Coronary artery (tissue), 2 donors: ENCODE data around the gene NRK.
"Not testable (repeated sequence)": the region's sequence is repeated elsewhere in the genome, so short reads cannot be mapped to it uniquely, and the experiment has no call there.

Experiments
- DNase-seq: peaks from one replicate; pipeline ENCODE4 v3.0.0-alpha.2; 2017; ENCODE audit warnings: low spot score
- H3K27ac ChIP-seq, 2 donors: fragments of 200-600 bp; sonication (generic); one replicate each; pipeline ENCODE4 v1.5.1; 2016 to 2019
- H3K4me3 ChIP-seq: fragments of 200-600 bp; sonication (generic); 2 replicates; pipeline ENCODE4 v1.5.1; 2016; ENCODE audit warnings: mild to moderate bottlenecking, moderate library complexity
- CTCF ChIP-seq: fragments of 200-600 bp; sonication (generic); IDR thresholded peaks from one replicate; pipeline ENCODE4 v1.5.1; 2019; ENCODE audit warnings: antibody characterized with exemption

The NRK gene

DNA sequence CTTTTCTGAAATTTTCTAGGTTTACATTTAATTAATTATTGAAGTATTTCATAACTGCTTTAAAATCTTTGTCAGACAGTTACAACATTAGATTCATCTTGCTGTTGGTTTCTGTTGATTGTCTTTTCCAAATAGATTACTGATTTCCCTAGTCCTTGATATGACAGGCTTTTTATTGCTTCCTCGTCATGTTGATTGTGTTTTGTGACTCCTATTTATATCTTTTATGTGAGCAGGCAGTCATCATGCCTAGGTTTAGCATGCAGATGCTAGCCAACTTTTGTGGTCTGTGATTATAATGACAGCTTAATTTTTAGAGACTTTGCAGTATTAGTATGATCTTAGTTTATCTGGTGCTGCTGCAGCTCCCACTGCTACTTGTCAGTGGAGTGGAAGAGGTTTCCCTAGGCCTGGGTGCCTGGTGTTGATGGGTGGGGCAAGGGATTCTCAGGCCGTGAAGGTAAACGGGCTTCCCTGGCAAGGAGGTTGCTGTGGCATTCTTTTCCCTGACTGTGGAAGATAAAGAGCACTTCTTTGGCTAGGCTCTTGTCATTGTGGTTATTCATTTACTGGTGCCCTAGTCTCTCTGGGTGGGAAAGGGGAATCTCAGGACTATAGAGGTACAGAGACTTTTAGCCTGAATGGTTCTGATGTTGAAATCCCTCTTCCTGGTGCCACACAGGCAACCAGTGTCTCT is 150.5 kb downstream of the NRK start:
- Histone ChIP-seq H3K4me3 (no peak overlapping the region), H3K27ac (no peak overlapping the region)
- TF ChIP-seq CTCF, result no peak
- DNase-seq, result no peak

DNA sequence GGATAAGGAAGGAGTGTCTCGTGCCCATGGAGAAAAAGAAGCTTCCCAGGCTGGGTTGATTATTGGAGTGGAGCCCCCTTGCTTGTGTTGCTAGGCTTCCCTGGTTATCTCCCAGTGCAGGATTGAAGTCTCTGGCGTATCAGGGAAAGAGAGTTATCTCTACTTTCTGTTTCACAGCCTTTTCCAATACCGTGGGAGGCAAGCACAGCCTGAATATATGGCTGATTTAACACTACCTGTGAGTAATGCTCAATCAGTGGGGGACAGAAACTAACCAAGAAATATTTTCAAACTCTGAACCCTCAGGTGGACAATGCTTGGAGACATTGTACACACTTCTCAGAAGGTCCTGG is 151.0 kb downstream of the NRK start:
- DNase-seq, result no peak
- H3K4me3 ChIP-seq, result no peak overlapping the region
- no peak for TF ChIP-seq CTCF
- H3K27ac ChIP-seq, result no peak overlapping the region

GRCh38 chrX:105975382-105975781 is 153.0 kb downstream of the NRK start:
- TF ChIP-seq CTCF, result no peak
- DNase-seq, result no peak
- Histone ChIP-seq H3K4me3 (no peak overlapping the region), H3K27ac (no peak overlapping the region)

DNA sequence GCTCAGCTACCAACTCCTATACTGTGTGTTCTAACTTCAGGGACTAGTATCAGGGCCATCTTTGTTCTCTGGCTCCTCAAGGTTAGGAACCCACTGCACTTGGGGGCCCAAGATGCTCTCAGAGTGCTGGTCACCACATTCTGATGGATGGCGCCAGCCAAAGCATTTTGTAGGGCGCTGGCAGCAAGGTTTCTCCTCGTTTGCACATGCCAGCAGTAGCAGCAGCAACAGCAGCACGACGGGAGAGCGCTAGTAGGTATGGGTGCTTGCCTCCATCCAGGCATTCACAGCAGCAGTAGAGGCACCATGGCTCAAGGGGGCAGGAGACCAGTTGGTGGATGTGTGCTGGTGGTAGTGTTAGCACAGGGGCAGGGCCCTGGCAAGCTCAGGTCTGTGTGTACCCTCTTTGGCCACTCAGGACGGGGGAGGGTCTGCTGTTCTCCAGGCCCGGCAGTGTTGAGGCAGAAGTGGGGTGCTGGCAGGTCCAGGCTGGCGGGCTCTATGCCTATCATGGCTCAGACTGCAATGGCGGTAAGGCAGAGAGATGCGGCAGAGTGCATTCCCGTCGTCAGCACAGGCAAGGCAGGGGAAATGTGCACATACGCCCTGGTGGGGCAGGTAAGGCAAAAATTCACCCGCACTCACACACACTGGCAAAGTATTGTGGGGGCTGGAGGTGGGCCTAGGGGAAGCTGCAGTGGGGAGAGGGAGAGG is 159.6 kb downstream of the NRK start:
- Histone ChIP-seq H3K4me3 (no peak overlapping the region), H3K27ac (no peak overlapping the region)
- TF ChIP-seq CTCF, result no peak
- no peak for DNase-seq

GRCh38 chrX:105988487-105988886 is 166.1 kb downstream of the NRK start:
- H3K27ac ChIP-seq, DNase-seq: not testable (repeated sequence)

DNA sequence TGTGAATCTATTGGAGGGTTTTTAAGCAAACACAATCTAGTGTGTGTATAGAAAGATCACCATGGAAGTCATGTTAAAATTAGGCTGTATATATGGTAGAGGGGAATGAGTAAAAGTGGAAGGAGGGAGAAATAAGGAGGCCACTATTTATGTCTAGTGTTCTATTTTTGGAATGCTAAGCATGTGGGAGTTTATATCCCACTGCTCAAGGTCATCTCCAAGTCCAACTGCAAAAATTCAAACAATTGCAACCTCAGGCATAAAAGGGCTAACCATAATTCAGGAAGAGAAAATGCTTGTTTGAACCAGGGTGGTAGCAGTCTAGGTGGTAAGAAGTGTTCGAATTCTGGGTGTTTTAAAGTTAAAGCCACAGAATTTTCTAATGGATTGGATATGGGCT is 177.0 kb downstream of the NRK start:
- no peak overlapping the region for H3K4me3 ChIP-seq
- no peak for DNase-seq
- no peak for TF ChIP-seq CTCF
- H3K27ac ChIP-seq, result no peak overlapping the region

More at GRCh38 chrX:105988487-105988886, 166.1 kb downstream of the NRK start:
- H3K4me3 ChIP-seq, result not testable (repeated sequence)

DNA sequence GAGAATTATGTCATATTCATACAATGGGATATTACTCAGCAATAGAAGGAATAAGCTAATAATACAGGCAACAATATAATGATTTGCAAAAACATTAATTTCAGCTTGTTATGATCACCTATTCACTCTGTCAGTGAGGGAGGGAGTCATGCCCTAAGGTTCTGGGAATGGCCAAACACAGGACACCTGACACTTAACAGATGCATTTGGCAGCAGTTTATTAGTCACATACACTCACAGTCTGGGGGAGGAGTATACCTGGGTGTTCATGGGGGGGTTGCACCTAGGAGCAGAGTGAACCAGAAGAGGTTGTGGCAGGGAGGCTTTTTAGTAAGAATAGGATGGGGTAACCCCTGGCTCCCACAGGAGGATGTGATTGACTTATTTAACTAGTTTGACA is 177.9 kb downstream of the NRK start:
- DNase-seq, result no peak
- TF ChIP-seq CTCF, result no peak
- H3K27ac ChIP-seq, result no peak overlapping the region
- no peak overlapping the region for H3K4me3 ChIP-seq

DNA sequence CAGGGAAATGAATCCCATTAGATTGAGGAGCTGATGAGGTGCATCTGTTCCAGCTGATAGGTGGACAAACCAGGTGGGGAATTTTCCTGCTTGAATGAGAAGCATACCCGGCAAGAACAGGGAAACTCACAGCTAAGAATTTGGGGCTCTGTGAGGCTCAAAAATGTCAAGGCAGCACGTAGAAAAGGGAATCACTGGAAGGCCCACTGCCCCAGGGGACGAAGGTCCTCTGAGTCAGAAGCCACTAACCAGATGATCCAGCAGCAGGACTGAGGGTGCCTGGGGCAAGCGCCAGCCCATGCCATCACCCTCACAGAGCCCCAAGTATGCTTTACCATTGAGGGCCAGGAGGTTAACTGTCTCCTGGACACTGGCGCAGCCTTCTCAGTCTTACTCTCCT is 178.3 kb downstream of the NRK start:
- H3K27ac ChIP-seq, DNase-seq, H3K4me3 ChIP-seq: not testable (repeated sequence)
